NCI-H2107 treated with DMSO at 0.1 percent for 48 hours (cell line): ENCODE results near the gene GPC6.
A peak's percentile ranks its signal among the peaks of the same experiment; 100 is the strongest.

Experiments used
- DNase-seq: peaks from one replicate; lab custom pipeline; 2025; ENCODE audit not compliant: unreplicated experiment; lab: John Stamatoyannopoulos, UW

Gene GPC6

GRCh38 chr13:94140027-94140426 lies 913.4 kb downstream of the GPC6 start:
- no peak for DNase-seq

- DNase-seq = no peak
These were observed 913.9 kb downstream of the GPC6 start for GRCh38 chr13:94140511-94140910.

- no peak for DNase-seq
These were observed 917.2 kb downstream of the GPC6 start for GRCh38 chr13:94143624-94144350.

DNA sequence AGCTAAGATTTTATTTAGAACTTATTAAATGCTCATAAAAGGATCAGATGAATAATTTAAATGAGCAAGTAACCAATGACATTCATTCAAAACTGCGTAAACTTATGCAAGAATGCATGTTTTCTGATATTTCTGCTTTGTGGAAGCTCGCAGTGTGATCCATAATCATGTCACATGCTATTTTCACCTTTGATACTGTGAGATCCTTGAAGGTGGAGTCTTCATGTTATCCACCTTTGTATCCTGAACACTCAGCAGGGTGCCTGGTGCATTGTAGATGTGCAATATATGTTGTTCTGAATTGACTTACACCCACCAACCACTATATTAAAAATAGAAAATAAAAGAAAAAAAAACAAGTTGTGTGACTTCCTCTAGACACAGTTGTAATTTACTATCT lies 919.4 kb downstream of the GPC6 start:
- DNase-seq = no peak

GRCh38 chr13:94153586-94153985 lies 927.0 kb downstream of the GPC6 start:
- DNase-seq = no peak

GRCh38 chr13:94154367-94154766 lies 927.8 kb downstream of the GPC6 start:
- no peak for DNase-seq

DNA sequence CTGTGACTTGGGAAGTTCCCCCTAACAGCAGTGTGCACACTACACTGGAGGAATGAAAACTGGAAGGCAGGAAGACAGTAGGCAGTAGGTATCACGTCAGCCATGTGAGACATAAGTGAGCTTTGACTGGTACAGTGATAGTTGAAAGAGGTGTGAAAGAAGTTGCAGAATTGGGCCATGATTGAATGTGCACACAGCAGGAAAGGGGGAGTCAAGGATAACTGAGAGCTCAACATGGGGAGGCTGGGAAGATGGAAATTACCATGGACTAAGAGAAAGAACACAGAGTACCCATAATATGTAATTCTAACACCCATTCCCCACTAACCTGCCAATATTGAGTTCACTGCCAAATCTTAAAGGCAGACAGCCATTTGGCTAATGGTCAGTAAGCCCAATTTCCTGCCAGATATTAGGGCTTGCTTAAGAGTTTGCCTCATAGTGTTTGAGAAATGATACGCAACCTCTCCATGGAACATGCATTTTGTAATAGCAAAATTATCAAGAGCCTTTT lies 931.2 kb downstream of the GPC6 start:
- no peak for DNase-seq

- no peak for DNase-seq
These were observed 934.3 kb downstream of the GPC6 start for GRCh38 chr13:94160875-94161274.

- DNase-seq = no peak
These were observed 935.7 kb downstream of the GPC6 start for GRCh38 chr13:94162289-94162688.

DNA sequence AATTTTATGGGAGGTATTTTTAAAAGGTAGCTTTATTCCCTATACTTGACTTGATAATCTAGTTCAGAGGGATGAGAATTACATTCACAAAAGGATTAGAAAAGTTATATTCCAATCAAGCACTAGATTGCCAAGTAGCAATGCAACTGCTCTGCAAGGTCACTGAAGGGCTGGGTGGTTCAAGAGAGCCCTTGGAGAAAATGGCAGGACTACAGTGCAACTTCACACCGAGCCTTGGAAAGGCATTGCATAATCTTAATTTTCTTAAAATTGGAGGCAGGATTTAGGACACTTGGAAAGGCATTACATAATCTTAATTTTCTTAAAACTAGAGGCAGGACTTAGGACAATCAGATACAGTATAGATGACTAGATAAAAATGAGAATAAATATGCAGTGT lies 936.9 kb downstream of the GPC6 start:
- no peak for DNase-seq

- no peak for DNase-seq
These were observed 942.3 kb downstream of the GPC6 start for GRCh38 chr13:94168783-94169453.

DNA sequence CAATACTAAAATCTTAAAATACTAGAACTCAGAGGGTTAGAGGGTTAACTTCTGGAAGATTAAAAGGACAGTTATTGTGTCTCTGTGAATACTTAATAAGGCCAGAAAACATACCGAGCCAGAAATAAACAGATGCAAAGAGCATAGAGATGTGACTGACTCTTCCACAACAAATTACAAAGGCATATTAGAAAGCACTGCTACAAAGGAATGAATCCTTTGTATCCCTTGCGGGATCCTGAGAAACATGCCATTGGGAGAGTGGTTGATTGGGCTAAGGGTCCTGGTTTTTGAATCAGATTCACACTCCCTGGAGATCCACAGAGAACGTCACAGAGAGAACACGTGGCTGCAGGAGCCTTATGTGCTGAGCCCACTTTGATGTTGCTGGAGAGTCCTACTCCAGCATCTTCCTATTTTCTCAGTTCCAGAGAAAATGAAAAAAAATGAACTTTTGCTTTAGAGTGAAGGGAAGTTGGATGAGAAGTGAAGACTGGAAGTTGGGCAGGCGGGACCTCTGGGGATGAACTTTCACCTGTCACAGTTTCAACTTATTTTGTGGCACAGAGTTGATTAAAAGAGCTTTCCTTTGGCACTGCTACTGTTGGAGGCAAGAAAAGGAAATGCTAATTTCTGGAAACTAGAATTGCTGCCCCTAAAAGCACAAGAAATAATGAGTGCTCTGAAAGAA lies 943.0 kb downstream of the GPC6 start:
- no peak for DNase-seq

- DNase-seq = no peak
These were observed 943.6 kb downstream of the GPC6 start for GRCh38 chr13:94170145-94170571.

GRCh38 chr13:94172416-94172815 lies 945.8 kb downstream of the GPC6 start:
- no peak for DNase-seq

- no peak for DNase-seq
These were observed 946.8 kb downstream of the GPC6 start for GRCh38 chr13:94173312-94173854.

DNA sequence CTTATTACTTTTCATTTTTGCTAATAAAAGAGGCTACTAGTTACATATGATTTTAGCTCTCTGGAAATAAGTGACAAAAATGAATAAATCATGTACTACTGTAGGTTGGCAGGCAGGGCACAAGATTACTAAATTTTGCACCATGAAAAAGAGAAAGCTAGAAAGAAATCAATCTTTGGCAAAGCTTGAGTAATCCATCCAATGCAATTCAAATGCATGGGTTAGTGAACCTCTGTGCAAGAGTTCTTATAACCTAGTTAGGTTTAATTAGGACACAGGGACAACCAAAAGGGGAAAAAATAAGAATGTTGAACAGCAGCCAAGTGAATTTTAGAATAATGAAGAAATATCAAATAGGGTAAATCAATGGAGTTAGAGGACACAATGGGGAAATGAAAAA lies 947.4 kb downstream of the GPC6 start:
- no peak for DNase-seq

DNA sequence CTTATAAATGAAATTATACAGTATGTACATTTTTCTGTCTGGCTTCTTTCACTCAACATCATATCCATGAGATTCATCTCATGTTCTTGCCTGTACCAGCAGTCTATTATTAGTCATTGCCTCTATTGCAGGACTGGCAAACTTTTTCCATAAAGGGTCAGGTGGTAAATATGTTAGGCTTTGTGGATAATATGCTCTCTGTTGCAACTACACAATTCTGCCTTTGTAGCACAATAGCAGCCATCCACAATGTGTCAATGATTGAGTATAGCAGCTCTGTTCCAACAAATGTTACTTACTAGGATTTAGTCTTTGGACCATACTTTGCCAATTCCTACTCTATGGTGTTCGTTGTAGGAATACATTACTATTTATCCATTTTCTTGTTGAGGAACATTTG lies 948.5 kb downstream of the GPC6 start:
- DNase-seq = no peak

DNA sequence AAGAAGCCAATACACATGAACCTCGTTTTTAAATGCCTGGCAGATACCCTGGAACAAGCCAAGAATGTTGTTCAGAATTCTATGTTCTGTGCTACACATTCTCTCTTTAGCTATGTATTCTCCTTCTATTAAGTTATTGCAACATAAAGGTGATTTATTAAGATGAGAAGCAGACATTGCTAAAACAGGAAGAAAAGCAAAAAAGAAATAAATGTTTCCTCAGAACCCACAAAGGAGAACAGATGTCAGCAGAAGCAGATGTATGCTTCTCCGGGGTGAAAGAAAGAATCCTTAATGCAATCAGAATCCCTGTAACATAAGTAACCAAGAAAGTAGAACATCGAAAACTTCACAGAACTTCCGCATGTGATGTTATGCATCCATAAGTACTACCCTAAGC lies 950.0 kb downstream of the GPC6 start:
- no peak for DNase-seq

DNA sequence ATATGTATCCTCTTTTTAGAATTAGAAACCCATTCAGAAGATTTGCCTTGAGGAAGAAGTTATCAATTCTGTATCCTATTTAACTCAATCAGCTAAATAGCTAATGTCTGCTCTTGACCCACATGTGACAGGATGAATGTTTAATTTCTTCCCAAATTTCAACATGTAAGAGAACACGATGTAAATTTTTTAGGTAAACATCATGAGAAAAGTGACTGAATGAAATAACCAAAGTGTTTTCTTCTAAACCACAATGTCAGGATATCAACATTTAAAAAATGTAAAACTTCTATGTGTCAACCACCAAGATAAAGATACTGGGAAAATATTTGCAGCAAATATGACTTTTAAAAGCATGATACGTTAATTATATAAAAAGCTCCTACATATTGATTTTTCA lies 950.4 kb downstream of the GPC6 start:
- DNase-seq = no peak

DNA sequence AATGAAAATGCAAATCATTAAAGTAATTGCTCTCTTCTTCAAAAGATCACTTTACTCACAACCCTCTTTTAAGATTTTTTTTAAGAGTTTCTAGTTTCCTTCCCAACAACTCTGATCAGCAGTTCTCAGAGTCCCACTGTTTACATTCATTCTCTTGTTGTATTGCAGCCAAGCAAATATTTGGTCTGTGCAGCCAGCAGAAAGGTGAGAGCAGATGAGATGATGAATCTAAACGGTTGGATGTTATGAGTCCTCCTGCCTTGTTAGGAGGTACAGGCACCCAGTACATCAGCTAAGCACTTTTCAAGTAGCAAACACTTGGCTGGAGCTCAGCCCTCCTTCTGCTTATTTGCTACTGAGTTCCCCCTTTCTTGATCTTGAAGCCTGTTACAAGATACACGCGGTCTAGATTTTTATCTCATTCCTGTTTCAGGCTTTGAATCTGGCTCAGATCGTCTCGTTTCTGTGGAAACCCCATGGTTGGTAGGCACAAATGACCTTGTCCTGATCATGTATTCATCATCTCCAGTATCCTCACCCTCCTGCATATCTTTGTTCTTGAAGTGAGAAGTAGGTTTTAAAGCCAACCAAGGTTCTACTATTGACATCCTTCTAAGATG lies 952.1 kb downstream of the GPC6 start:
- peak; percentile 6 for DNase-seq

- DNase-seq = no peak
These were observed 955.0 kb downstream of the GPC6 start for GRCh38 chr13:94181461-94182107.
